Neural progenitor cell (in vitro differentiated cells): Measurements from ENCODE around the gene JCAD.
"Not testable (repeated sequence)": the region's sequence is repeated elsewhere in the genome, so short reads cannot be mapped to it uniquely, and the experiment has no call there.

ENCODE experiments used
- EZH2 ChIP-seq: fragments of 200-600 bp; sonication (generic); IDR thresholded peaks from 2 replicates; pipeline ENCODE4 v1.6.1; 2017; ENCODE audit warnings: antibody characterized with exemption, mild to moderate bottlenecking, moderate library complexity
- EZH2phosphoT487 ChIP-seq: fragments of 200-600 bp; sonication (generic); IDR thresholded peaks from 2 replicates; pipeline ENCODE4 v1.6.1; 2017; ENCODE audit warnings: antibody characterized with exemption
- TF ChIP-seq, protein P1 (sequence below): fragments of 200-600 bp; sonication (generic); IDR thresholded peaks from 2 replicates; pipeline ENCODE4 v1.5.1; 2017; ENCODE audit warnings: antibody characterized with exemption, mild to moderate bottlenecking

- TF ChIP-seq, protein P1, sequence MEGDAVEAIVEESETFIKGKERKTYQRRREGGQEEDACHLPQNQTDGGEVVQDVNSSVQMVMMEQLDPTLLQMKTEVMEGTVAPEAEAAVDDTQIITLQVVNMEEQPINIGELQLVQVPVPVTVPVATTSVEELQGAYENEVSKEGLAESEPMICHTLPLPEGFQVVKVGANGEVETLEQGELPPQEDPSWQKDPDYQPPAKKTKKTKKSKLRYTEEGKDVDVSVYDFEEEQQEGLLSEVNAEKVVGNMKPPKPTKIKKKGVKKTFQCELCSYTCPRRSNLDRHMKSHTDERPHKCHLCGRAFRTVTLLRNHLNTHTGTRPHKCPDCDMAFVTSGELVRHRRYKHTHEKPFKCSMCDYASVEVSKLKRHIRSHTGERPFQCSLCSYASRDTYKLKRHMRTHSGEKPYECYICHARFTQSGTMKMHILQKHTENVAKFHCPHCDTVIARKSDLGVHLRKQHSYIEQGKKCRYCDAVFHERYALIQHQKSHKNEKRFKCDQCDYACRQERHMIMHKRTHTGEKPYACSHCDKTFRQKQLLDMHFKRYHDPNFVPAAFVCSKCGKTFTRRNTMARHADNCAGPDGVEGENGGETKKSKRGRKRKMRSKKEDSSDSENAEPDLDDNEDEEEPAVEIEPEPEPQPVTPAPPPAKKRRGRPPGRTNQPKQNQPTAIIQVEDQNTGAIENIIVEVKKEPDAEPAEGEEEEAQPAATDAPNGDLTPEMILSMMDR = not testable (repeated sequence)
- TF ChIP-seq EZH2, EZH2phosphoT487: not testable (repeated sequence)
Observed at GRCh38 chr10:30099706-30100105, 40.3 kb upstream of the JCAD start.
